IMR-90 (cell line): ENCODE results near the gene COL15A1. TPM values are rescaled to one million over a fixed set of nuclear protein-coding genes. Genes with fewer than 3 reads are reported as not detected.

Experiments
- ATAC-seq: fragments of 200-7000 bp; cut with Tn5 transposase; 2 replicates; pipeline ENCODE4 v1.9.1; 2020; ENCODE audit warnings: low read depth, mild to moderate bottlenecking, moderate library complexity
- BruUV-seq: library from RNA; stranded (reverse); fragments of 400-500 nt; replicated peaks from 2 replicates; lab custom pipeline; 2021; lab: Mats Ljungman, UMichigan
- CTCF ChIA-PET: fragments of 300-600 bp; formaldehyde crosslinking; extraction: SDS; loops from one replicate; lab custom pipeline; 2021; ENCODE audit warnings: antibody characterized with exemption; lab: Yijun Ruan, JAX
- POLR2A ChIA-PET: fragments of 300-600 bp; sonication (Branson Sonifier 250); formaldehyde crosslinking; loops from one replicate; lab custom pipeline; 2022; ENCODE audit warnings: antibody characterized with exemption; ENCODE audit not compliant: unreplicated experiment; lab: Charles Lee
- DNase-seq: peaks from one replicate; pipeline ENCODE4 v3.0.0; 2013
- H2AFZ ChIP-seq: replicated peaks from 2 replicates; pipeline ENCODE3; 2013; ENCODE audit warnings: low read length, mild to moderate bottlenecking; ENCODE audit not compliant: poor library complexity
- H2AK5ac ChIP-seq: 2 replicates; pipeline ENCODE4 v1.6.1; 2013; ENCODE audit warnings: low read depth, low read length, inconsistent platforms
- H2AK9ac ChIP-seq: replicated peaks from 2 replicates; pipeline ENCODE3; 2013; ENCODE audit warnings: mild to moderate bottlenecking, low read depth, low read length, moderate library complexity; ENCODE audit not compliant: poor library complexity
- H2BK120ac ChIP-seq: 2 replicates; pipeline ENCODE4 v1.6.1; 2013; ENCODE audit warnings: low read depth, low read length, inconsistent platforms
- H2BK15ac ChIP-seq: 3 replicates; pipeline ENCODE4 v1.6.1; 2013; ENCODE audit warnings: low read depth, low read length, inconsistent platforms
- H2BK20ac ChIP-seq: 2 replicates; pipeline ENCODE4 v1.6.1; 2013; ENCODE audit warnings: low read depth, mild to moderate bottlenecking, inconsistent platforms, low read length, moderate library complexity
- H2BK5ac ChIP-seq: 2 replicates; pipeline ENCODE4 v1.6.1; 2013; ENCODE audit warnings: mild to moderate bottlenecking, low read depth, low read length, inconsistent platforms; ENCODE audit not compliant: poor library complexity, severe bottlenecking
- H3K14ac ChIP-seq: replicated peaks from 2 replicates; pipeline ENCODE4 v1.6.1; 2013; ENCODE audit warnings: low read depth, low read length, inconsistent platforms
- H3K18ac ChIP-seq: 2 replicates; pipeline ENCODE4 v1.6.1; 2013; ENCODE audit warnings: low read depth, low read length, control low read depth
- H3K23ac ChIP-seq: 2 replicates; pipeline ENCODE4 v1.6.1; 2013; ENCODE audit warnings: low read depth, low read length, inconsistent platforms
- H3K27ac ChIP-seq: 2 replicates; pipeline ENCODE4 v1.5.1; 2013; ENCODE audit warnings: mild to moderate bottlenecking, control low read depth, low read length; ENCODE audit not compliant: insufficient read depth
- H3K27me3 ChIP-seq: 2 replicates; pipeline ENCODE4 v1.6.1; 2013; ENCODE audit warnings: low read length; ENCODE audit not compliant: control insufficient read depth, insufficient read depth
- H3K36me3 ChIP-seq: 2 replicates; pipeline ENCODE4 v1.6.1; 2013; ENCODE audit warnings: low read length, mixed read lengths; ENCODE audit not compliant: control insufficient read depth, insufficient read depth
- H3K4ac ChIP-seq: 2 replicates; pipeline ENCODE4 v1.6.1; 2013; ENCODE audit warnings: low read depth, low read length, inconsistent platforms
- H3K4me1 ChIP-seq: 2 replicates; pipeline ENCODE4 v1.6.1; 2013; ENCODE audit warnings: low read length, mixed read lengths; ENCODE audit not compliant: control insufficient read depth, insufficient read depth
- H3K4me2 ChIP-seq: 2 replicates; pipeline ENCODE4 v1.6.1; 2013; ENCODE audit warnings: low read depth, mild to moderate bottlenecking, control low read depth, low read length, moderate library complexity
- H3K4me3 ChIP-seq: 2 replicates; pipeline ENCODE4 v1.5.1; 2013; ENCODE audit warnings: low read depth, mild to moderate bottlenecking, control low read depth, low read length, moderate library complexity; ENCODE audit not compliant: insufficient read depth
- H3K56ac ChIP-seq: 2 replicates; pipeline ENCODE4 v1.6.1; 2013; ENCODE audit warnings: low read length, inconsistent platforms; ENCODE audit not compliant: insufficient read depth; ENCODE audit errors: extremely low read depth
- H3K79me1 ChIP-seq, 2 experiments: 2 replicates each; pipeline ENCODE4 v1.6.1; 2013; ENCODE audit warnings: low read length in 2 of 2, inconsistent platforms in 1 of 2, low read depth in 1 of 2
- H3K9ac ChIP-seq: 2 replicates; pipeline ENCODE4 v1.6.1; 2013; ENCODE audit warnings: low read depth, low read length, control low read depth
- H3K9me1 ChIP-seq: 2 replicates; pipeline ENCODE4 v1.6.1; 2013; ENCODE audit warnings: low read length, inconsistent platforms; ENCODE audit not compliant: insufficient read depth
- H3K9me3 ChIP-seq: 2 replicates; pipeline ENCODE4 v1.6.1; 2013; ENCODE audit warnings: low read length; ENCODE audit not compliant: control insufficient read depth, insufficient read depth
- H4K20me1 ChIP-seq: 2 replicates; pipeline ENCODE4 v1.6.1; 2013; ENCODE audit warnings: low read length, inconsistent platforms; ENCODE audit not compliant: insufficient read depth
- H4K5ac ChIP-seq: 2 replicates; pipeline ENCODE4 v1.6.1; 2013; ENCODE audit warnings: mild to moderate bottlenecking, low read depth, low read length, control low read depth
- H4K8ac ChIP-seq, 2 experiments: 2 replicates each; pipeline ENCODE4 v1.6.1; 2013; ENCODE audit warnings: low read depth in 2 of 2, low read length in 2 of 2, control low read depth in 1 of 2, inconsistent platforms in 1 of 2
- H4K91ac ChIP-seq: 2 replicates; pipeline ENCODE4 v1.6.1; 2013; ENCODE audit warnings: low read depth, low read length, inconsistent platforms; ENCODE audit not compliant: insufficient read depth
- CEBPB ChIP-seq: IDR thresholded peaks from 2 replicates; pipeline ENCODE4 v1.6.1; 2012; ENCODE audit warnings: low read depth, low read length, improper control_type of control experiment
- NFE2L2 ChIP-seq: fragments of 150-350 bp; IDR thresholded peaks from 2 replicates; pipeline ENCODE4 v1.6.1; 2016; ENCODE audit warnings: low read depth, mild to moderate bottlenecking, low read length
- RAD21 ChIP-seq: IDR thresholded peaks from 2 replicates; pipeline ENCODE4 v1.6.1; 2012; ENCODE audit warnings: low read length, improper control_type of control experiment
- SMC3 ChIP-seq: fragments of 150-350 bp; IDR thresholded peaks from 2 replicates; pipeline ENCODE4 v1.6.1; 2016; ENCODE audit warnings: low read depth, mild to moderate bottlenecking, antibody characterized with exemption, low read length, moderate library complexity
- WGBS, 2 experiments: methylation state at CpG; one replicate each; pipeline versions ENCODE4 v1.1.5 to v1.1.7; 2013; ENCODE audit warnings: missing lambda C conversion rate in 2 of 2; ENCODE audit not compliant: insufficient read length in 1 of 2; ENCODE audit errors: extremely low coverage in 2 of 2; 5-methylcytosine and 5-hydroxymethylcytosine counted together
- dilution Hi-C: fragments of 300-500 bp; cut with HindIII; formaldehyde crosslinking; loops from one replicate; pipeline ENCODE4 v1.14.3; 2018; ENCODE audit warnings: low sequenced_read_pairs; ENCODE audit not compliant: unreplicated experiment
- in situ Hi-C: fragments of 300-500 bp; cut with MboI; formaldehyde crosslinking; loops from 3 replicates; pipeline ENCODE4 v1.14.3; 2019; ENCODE audit warnings: low sequenced_read_pairs, inconsistent platforms, mixed read lengths
- intact Hi-C: fragments of 100-400 bp; cut with micrococcal nuclease; formaldehyde crosslinking; loops from 2 replicates; pipeline ENCODE4 v1.10.0; 2022
- polyA plus RNA-seq, 3 experiments: library from polyadenylated mRNA; depleted of rRNA; stranded (reverse); fragments of >200 nt; gene quantifications; 2 replicates each; pipeline ENCODE4 v1.2.3, GENCODE V29; 2012; ENCODE audit warnings: low replicate concordance in 1 of 3
- total RNA-seq: library from RNA; depleted of rRNA; stranded (reverse); fragments of >200 nt; gene quantifications from 2 replicates; pipeline ENCODE4 v1.2.3, GENCODE V29; 2012

COL15A1 gene
- total and polyA plus RNA-seq, 2 of the 4 experiments (the other 2 are of a cell fraction), result 2.2 to 3.7 TPM

DNA sequence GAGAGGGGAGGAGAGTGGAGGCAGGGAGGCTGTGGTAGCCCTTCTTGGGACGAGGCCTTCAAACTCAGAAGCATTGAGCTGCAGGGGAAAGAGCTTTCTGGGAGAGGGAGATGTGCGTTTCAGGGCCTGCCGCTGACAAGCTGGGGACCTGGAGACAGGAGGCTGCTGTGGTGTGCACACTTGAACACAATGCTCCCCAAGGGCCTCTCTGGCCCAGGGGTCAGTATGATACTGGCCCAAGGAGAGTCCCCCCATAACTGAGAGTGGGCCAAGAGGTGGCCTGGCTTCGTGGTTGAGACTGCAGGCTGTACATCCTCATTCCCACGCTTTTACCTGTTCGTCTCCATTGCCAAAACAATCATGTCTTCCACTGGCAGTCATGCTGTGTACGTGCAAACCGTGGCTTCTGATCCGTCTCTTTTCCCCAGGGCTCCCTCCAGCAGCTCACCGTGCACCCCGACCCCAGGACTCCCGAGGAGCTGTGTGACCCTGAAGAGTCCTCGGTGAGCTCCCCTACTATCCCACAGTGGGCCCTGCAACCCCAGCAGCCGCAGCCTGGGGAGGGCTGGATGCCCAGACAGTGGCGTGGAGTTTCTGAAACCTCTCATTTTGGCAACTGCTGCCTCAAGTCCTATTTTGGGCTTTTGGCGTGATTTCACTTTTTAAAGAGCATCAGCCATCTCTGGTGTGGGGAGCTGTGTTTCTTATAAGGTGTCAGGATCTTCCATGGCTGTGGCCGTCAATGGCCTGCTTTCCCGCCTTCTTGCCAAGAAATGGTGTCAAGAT, 43.4 kb downstream of the COL15A1 start:
- Histone ChIP-seq H3K9ac (no peak overlapping the region), H3K18ac (no peak overlapping the region), H4K5ac (no peak overlapping the region), H3K9me3 (no peaks in the 10 kb centered on the region), H2AFZ (no peak overlapping the region), H3K23ac (no peak overlapping the region), H3K27ac (no peak overlapping the region), H2BK5ac (no peak overlapping the region), H3K4ac (no peak overlapping the region), H3K4me3 (no peak overlapping the region), H3K79me1 (peaks cover 0 to 35% of the 10 kb centered on the region in 2 experiments; a peak in 3 of 4 replicates), H2AK5ac (peak overlapping the region; percentile 23), H4K8ac (no peak overlapping the region), H2BK120ac (no peak overlapping the region), H2AK9ac (no peak overlapping the region), H3K4me1 (peaks cover 23% of the 10 kb centered on the region), H3K27me3 (no peaks in the 10 kb centered on the region), H3K14ac (no peak overlapping the region), H4K91ac (no peak overlapping the region), H3K56ac (no peak overlapping the region), H3K9me1 (peaks cover 37% of the 10 kb centered on the region), H2BK20ac (no peak overlapping the region), H2BK15ac (no peak overlapping the region), H4K20me1 (peaks cover 21% of the 10 kb centered on the region; the same call in 1 of the 2 replicates), H3K4me2 (no peak overlapping the region), H3K36me3 (peaks cover 23% of the 10 kb centered on the region; the same call in 1 of the 2 replicates)
- TF ChIP-seq CEBPB (no peak), NFE2L2 (no peak), RAD21 (no peak), SMC3 (no peak)
- BruUV-seq, result no TSS peak
- dilution Hi-C loops (no loop called here), in situ Hi-C loops (no loop called here), intact Hi-C loops (no loop called here)
- ChIA-PET POLR2A (no interaction called here), CTCF (interaction anchor here (1.6 kb wide), 1 partner anchor 125 kb away, joined by 5 read pairs; no protein-coding TSS in a partner anchor)
- WGBS, 2 experiments, result 87% methylated on average over 6 of the region's 18 CpGs; no CpG with 5 or more reads in 1 of the 2 experiments
- ATAC-seq, result no peak
- no peak for DNase-seq
